HG02852 (cell line): ENCODE results near the gene LYST.
"Not testable (repeated sequence)": the region's sequence is repeated elsewhere in the genome, so short reads cannot be mapped to it uniquely, and the experiment has no call there.

Source experiments
- ATAC-seq: cut with Tn5 transposase; IDR thresholded peaks from one replicate; pipeline ENCODE4 v1.9.1; 2021; ENCODE audit warnings: mild to moderate bottlenecking, moderate library complexity; ENCODE audit not compliant: unreplicated experiment

Gene LYST

DNA sequence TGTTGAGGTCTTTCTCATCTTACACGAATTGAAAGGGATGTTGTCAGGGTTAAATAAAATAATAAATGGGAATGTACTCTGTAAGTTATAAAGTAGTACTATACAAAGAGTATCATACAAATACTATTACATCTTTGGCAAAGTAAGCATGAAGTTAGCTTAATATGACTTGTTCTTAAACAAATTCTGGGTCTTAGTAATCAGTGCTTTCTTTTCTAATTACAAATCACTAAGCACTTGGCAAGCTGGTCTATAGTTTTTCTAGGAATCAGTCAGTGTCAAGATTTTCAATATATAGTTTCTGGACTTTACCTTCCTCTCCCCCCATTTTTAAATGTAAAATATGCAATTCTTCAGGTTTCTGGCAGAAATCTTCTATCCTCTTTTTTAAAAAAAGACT is 6.9 kb downstream of the LYST start:
- ATAC-seq: no peak

- no peak for ATAC-seq
These were observed 7.9 kb downstream of the LYST start for GRCh38 chr1:235858766-235859165.

DNA sequence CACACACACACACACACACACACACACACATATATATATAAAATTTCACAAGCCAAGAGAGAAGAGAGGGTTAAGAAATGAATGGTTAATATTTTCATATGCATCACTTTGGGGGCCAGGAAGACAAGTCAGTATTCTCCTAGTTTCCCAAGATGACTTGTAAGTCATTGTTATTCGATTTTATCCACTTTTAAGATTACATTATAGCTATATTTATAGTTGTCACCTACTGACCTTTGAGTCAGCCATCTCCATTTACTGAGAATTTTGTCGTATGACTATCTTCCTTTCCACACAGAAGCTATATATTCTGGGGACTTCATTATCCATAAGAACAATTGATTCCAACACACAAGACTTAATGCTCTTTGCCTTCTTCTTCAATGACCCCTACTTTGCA is 8.9 kb downstream of the LYST start:
- ATAC-seq: no peak

- no peak for ATAC-seq
These were observed 10.8 kb downstream of the LYST start for GRCh38 chr1:235855811-235856429.

- ATAC-seq: peak; percentile 69
These were observed 12.4 kb downstream of the LYST start for GRCh38 chr1:235854347-235854746.

- ATAC-seq: no peak
These were observed 13.1 kb downstream of the LYST start for GRCh38 chr1:235853653-235854052.

- ATAC-seq: no peak
These were observed 13.8 kb downstream of the LYST start for GRCh38 chr1:235852887-235853286.

GRCh38 chr1:235851939-235852338 is 14.8 kb downstream of the LYST start:
- no peak for ATAC-seq

DNA sequence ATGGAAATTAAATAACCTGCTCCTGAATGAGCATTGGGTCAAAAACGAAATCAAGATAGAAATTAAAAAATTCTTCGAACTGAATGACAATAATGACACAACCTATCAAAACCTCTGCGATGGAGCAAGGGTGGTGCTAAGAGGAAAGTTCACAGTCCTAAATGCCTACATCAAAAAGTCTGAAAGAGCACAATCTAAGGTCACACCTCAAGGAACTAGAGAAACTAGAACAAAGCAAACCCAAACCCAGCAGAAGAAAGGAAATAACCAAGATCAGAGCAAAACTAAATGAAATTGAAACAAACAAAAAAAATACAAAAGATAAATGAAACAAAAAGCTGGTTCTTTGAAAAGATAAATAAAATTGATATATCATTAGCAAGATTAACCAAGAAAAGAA is 18.5 kb downstream of the LYST start:
- not testable (repeated sequence) for ATAC-seq

DNA sequence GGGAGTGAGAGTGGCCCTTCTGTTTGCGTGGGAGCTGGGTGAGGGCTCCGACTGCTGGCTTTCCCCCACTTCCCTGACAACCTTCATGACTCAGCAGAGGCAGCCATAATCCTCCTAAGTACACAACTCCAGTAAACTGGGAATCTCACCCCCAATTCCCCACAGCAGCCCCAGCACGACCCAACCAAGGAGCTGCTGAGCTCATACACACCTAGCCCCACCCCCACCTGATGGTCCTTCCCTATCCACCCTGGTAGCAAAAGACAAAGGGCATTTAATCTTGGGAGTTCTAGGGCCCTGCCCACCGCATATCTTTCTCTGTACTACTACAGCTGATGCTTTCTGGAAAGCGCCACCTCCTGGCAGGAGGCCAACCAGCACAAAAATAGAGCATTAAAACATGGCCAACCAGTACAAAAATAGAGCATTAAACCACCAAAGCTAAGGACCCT is 21.0 kb downstream of the LYST start:
- not testable (repeated sequence) for ATAC-seq

- no peak for ATAC-seq
These were observed 21.9 kb downstream of the LYST start for GRCh38 chr1:235844776-235845175.

- peak; percentile 47 for ATAC-seq
These were observed 23.2 kb downstream of the LYST start for GRCh38 chr1:235843461-235843961.

GRCh38 chr1:235841938-235842545 is 24.7 kb downstream of the LYST start:
- peak; percentile 83 for ATAC-seq

- no peak for ATAC-seq
These were observed 28.7 kb downstream of the LYST start for GRCh38 chr1:235838021-235838420.

DNA sequence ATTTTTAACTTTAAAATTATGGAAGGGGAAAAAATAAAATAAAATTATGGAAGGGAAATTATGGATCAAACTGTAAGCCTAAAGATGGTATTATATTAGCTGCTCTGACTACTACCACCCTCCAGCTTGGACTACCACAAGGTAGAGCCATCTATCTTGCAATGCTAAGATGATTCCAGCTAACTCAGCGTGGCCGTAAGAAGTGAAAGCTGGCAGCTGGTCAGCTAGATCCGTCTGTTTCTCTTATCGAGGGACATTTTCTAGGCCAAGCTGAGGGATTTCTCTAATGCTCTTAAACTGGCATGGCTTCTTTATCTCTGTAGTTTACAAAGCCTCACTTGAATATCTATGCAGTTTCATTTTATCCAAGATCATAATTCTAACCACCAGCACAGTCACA is 31.5 kb downstream of the LYST start:
- ATAC-seq: no peak

DNA sequence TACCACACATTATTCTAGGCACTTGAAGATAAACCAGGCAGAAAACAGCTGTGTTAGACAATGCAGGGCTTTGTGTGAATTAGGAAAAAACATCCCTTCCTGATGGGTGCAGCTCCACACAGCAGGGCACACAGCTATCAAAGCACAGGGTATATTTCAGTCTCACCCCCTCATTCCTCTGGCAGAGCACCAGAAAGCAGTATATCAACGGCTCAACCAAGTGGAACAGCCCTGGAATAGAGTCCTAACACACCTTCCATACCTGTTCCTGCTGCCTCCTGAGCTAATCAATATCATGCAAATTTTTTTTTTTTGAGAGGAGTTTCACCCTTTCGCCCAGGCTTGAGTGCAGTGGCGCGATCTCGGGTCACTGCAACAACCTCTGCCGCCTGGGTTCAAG is 32.1 kb downstream of the LYST start:
- ATAC-seq: no peak

DNA sequence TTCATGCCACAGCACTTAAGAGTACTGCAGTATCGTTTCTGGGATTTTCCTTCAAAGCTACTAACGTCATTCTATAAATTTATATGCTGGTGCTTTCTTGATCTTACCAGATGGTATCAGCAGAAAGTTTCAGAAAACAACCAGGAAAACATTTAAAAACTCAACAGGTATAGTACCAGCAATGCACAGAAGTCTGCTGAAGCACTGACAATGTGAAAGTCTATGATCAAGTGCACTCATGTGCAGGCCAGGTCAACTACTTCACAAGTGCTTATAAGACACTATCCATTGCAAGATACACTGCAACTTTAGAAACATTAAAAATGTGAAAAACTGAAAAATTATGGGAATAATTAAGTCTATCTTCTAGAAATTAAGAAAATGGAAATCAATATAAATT is 34.7 kb downstream of the LYST start:
- ATAC-seq: no peak

- peak; percentile 98 for ATAC-seq
These were observed 35.6 kb downstream of the LYST start for GRCh38 chr1:235831148-235831547.

DNA sequence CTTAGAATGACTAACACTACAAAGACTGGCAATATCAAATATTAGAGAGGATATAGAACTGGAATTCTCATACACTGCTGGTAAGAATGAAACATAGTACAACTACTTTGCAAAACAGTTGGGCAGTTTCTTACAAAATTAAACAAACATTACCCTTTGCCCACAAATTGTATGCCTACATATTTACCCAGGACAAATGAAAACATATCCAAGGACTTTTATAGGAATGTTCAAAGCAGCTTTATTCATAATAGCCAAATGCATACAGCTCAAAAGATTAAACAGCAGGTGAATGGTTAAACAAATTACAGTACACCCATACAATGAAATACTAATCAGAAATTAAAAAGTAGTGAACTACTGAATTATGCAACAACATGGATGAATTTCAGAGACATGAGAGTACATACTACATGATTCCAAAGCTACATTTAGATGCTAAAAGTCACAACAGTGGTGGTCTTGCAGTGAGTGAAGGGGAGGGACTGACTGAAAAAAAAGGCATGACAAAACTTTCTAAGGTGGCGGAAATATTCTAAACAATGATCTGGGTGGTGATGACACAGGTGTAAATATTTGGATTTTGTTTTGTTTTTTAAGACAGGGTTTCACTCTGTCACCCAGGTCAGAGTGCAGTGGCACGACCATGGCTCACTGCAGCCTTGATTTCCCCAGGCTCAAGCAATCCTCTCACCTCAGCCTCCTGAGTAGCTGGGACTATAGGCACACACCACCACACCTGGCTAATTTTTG is 40.4 kb downstream of the LYST start:
- ATAC-seq: no peak

DNA sequence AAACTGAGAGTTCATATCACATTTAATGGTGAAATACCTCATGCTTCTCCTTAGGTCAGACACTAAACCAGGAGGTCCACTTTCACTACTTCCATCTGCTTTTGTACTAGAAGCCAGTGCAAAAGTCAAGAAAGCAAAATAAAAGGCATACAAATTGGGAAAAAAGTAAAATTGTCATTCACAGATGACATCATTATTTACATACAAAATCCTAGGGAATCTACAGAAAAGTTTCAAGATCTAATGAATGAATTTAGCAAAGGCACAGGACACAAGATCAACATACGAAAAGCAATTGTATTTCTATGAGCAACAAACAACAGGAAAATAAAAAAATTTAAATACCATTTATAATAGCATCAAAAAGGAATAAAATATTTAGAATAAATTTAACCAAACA is 41.5 kb downstream of the LYST start:
- no peak for ATAC-seq

DNA sequence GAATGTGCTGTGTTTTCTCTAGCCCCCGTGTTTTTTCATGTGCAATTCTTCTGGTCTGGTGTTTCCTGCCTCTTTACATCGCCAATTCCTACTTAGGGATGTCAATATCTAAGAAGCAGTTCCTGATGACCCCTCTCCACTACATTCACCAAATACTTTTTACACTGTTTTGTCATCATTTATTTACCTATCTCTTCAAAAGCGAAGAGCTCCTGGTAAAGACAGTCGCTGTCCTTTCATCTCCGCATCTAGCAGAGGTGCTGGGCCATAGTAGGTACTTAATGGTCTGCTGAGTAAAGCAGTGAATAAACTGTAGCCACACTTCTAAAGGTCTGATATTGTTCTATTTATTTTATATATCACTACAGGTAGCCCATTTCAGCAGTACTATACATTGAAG is 43.0 kb downstream of the LYST start:
- no peak for ATAC-seq

DNA sequence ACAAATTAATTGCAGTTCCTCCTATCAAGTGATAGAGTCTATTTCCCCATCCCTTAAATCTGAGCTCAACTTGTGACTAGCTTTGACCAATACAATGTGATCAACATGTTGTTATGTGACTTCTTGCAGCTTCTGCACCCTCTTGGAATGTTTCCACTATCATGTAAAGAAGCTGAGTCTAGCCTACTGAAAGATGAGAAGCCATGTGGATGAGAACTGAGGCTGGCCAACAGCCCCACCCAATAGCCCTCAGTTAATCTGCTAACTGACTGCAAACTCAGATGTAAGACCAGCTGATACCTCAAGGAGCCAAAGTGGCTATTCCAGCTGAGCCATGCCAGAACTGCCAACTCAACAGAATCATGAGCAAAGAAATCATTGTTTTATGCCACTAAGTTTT is 44.0 kb downstream of the LYST start:
- ATAC-seq: no peak
